HG03280 (cell line): ENCODE results near the gene WDR91.

ENCODE experiments used
- ATAC-seq: cut with Tn5 transposase; IDR thresholded peaks from one replicate; pipeline ENCODE4 v1.9.1; 2021; ENCODE audit warnings: mild to moderate bottlenecking, moderate library complexity; ENCODE audit not compliant: unreplicated experiment

Gene WDR91

GRCh38 chr7:135199439-135199838 lies 11.9 kb downstream of the WDR91 start:
- no peak for ATAC-seq

GRCh38 chr7:135197906-135198655 lies 13.2 kb downstream of the WDR91 start:
- no peak for ATAC-seq

- no peak for ATAC-seq
These were observed 14.0 kb downstream of the WDR91 start for GRCh38 chr7:135197343-135197742.

- ATAC-seq, result no peak
These were observed 15.2 kb downstream of the WDR91 start for GRCh38 chr7:135195968-135196629.

- no peak for ATAC-seq
These were observed 16.2 kb downstream of the WDR91 start for GRCh38 chr7:135195156-135195555.

GRCh38 chr7:135194494-135195095 lies 16.7 kb downstream of the WDR91 start:
- ATAC-seq, result no peak

GRCh38 chr7:135193615-135194081 lies 17.7 kb downstream of the WDR91 start:
- ATAC-seq, result no peak

GRCh38 chr7:135192914-135193536 lies 18.3 kb downstream of the WDR91 start:
- ATAC-seq, result no peak

- no peak for ATAC-seq
These were observed 20.6 kb downstream of the WDR91 start for GRCh38 chr7:135190703-135191102.

- no peak for ATAC-seq
These were observed 21.4 kb downstream of the WDR91 start for GRCh38 chr7:135189961-135190360.

- ATAC-seq, result no peak
These were observed 22.1 kb downstream of the WDR91 start for GRCh38 chr7:135189221-135189662.

- ATAC-seq, result no peak
These were observed 22.9 kb downstream of the WDR91 start for GRCh38 chr7:135188298-135188984.

GRCh38 chr7:135186841-135187253 lies 24.5 kb downstream of the WDR91 start:
- peak; percentile 52 for ATAC-seq

- no peak for ATAC-seq
These were observed 25.1 kb downstream of the WDR91 start for GRCh38 chr7:135186261-135186540.

- ATAC-seq, result no peak
These were observed 25.7 kb downstream of the WDR91 start for GRCh38 chr7:135185471-135186260.

GRCh38 chr7:135184254-135184841 lies 27.0 kb downstream of the WDR91 start:
- no peak for ATAC-seq

GRCh38 chr7:135183478-135183877 lies 27.8 kb downstream of the WDR91 start:
- ATAC-seq, result no peak

- ATAC-seq, result no peak
These were observed 29.2 kb downstream of the WDR91 start for GRCh38 chr7:135181929-135182678.

GRCh38 chr7:135181261-135181928 lies 29.9 kb downstream of the WDR91 start:
- ATAC-seq, result no peak
